Measurements from ENCODE around the gene FBLN2. TPM values are rescaled to one million over a fixed set of nuclear protein-coding genes. Genes with fewer than 3 reads are reported as not detected.

FBLN2 gene
- total RNA-seq, 1 experiment from 2014 or later, result 0.39 TPM

- H3K9me3 ChIP-seq (ENCODE audit: control insufficient read depth in 1 of 2, insufficient read depth in 1 of 2, low read depth in 1 of 2, low read length in 2 of 2), result no peaks in the 10 kb centered on the region
- no peak overlapping the region for H3K4me2 ChIP-seq (ENCODE audit: low read length)
- no peaks in the 10 kb centered on the region for H3K79me2 ChIP-seq (ENCODE audit: insufficient read depth, low read length)
- no peak overlapping the region for H2AFZ ChIP-seq (ENCODE audit: low read depth, low read length, poor library complexity, severe bottlenecking)
- TF ChIP-seq ELF1 (IDR thresholded peaks at IDR 0.05; ENCODE audit: borderline replicate concordance, low read depth) (no peak), TCF7L2 (IDR thresholded peaks at IDR 0.05; ENCODE audit: borderline replicate concordance, extremely low read depth, insufficient read depth, insufficient read length) (no peak), POLR2AphosphoS5 (IDR thresholded peaks at IDR 0.05; ENCODE audit: low read depth, low read length) (no peak), CBX3 (IDR thresholded peaks at IDR 0.05; ENCODE audit: low read depth) (no peak), EZH2 (IDR thresholded peaks at IDR 0.05) (no peak), SP1 (IDR thresholded peaks at IDR 0.05; ENCODE audit: low read depth) (no peak), ZBTB33 (IDR thresholded peaks at IDR 0.05; ENCODE audit: extremely low read depth, insufficient replicate concordance, low read length) (no peak), EZH2phosphoT487 (IDR thresholded peaks at IDR 0.05; ENCODE audit: borderline replicate concordance) (no peak), POLR2A (IDR thresholded peaks at IDR 0.05; ENCODE audit: borderline replicate concordance, extremely low read depth, insufficient read depth, insufficient read length) (no peak)
- H4K20me1 ChIP-seq (ENCODE audit: insufficient read depth), result no peaks in the 10 kb centered on the region
- H3K27me3 ChIP-seq (ENCODE audit: insufficient read depth, low read length), result no peaks in the 10 kb centered on the region
- H3K9ac ChIP-seq (ENCODE audit: low read length), result no peak overlapping the region
- no peak overlapping the region for H3K4me3 ChIP-seq (replicated peaks in 1 of 2; ENCODE audit: low read depth in 1 of 2, low read length in 2 of 2)
- RAD21 ChIA-PET (ENCODE audit: low non-redundant PET in 1 of 2, low total read pairs in 2 of 2, uncharacterized antibody in 2 of 2, unreplicated experiment in 2 of 2), result interaction anchor here (2.5 to 2.8 kb wide), 2 partner anchors 222 kb away, joined by 17 to 21 read pairs; partner anchors contain the start of gene WNT7A (in 1 of the 2)
- ATAC-seq (no peak), DNase-seq (ENCODE audit: low read depth, low spot score) (no peak)
- no peaks in the 10 kb centered on the region for H3K36me3 ChIP-seq (ENCODE audit: control insufficient read depth in 1 of 2, insufficient read depth in 2 of 2, low read length in 2 of 2)
- peaks cover 0 to 16% of the 10 kb centered on the region in 2 experiments; a peak in 2 of 4 replicates for H3K4me1 ChIP-seq (ENCODE audit: control insufficient read depth in 1 of 2, insufficient read depth in 2 of 2, low read length in 2 of 2)
- POLR2A ChIA-PET, result no interaction called here
- CTCF ChIA-PET, result interaction anchor here (2.6 to 12.3 kb wide), 3 partner anchors 13 to 227 kb away, joined by 10 to 297 read pairs (median 16); partner anchors contain the start of gene WNT7A
- intact Hi-C loops (cut with micrococcal nuclease), result loop anchor here (1.0 to 10.0 kb wide), 3 partner anchors 222 to 466 kb away; partner anchors contain the start of genes CHCHD4, TMEM43 and WNT7A
- H3K27ac ChIP-seq (ENCODE audit: low read depth, low read length), result no peak overlapping the region
- no peaks in the 10 kb centered on the region for H3K9me2 ChIP-seq (ENCODE audit: insufficient read depth)
- no TSS peak for BruUV-seq (replicated peaks)
These were observed 109.8 kb downstream of the FBLN2 start for GRCh38 chr3:13658681-13659080.

All from HCT116 (cell line).